Mononuclear cell (primary cell): ENCODE data around the gene IMMP2L. TPM values are rescaled to one million over a fixed set of nuclear protein-coding genes. Genes with fewer than 3 reads are reported as not detected.

Experiments
- H3K27me3 ChIP-seq: 2 replicates; pipeline ENCODE4 v1.6.0; 2011; ENCODE audit warnings: low read length, control low read depth; ENCODE audit not compliant: insufficient read depth
- H3K4me1 ChIP-seq: 2 replicates; pipeline ENCODE4 v1.5.1; 2011; ENCODE audit warnings: mild to moderate bottlenecking, low read length, control low read depth; ENCODE audit not compliant: insufficient read depth
- H3K4me3 ChIP-seq: 2 replicates; pipeline ENCODE4 v1.5.1; 2011; ENCODE audit warnings: mild to moderate bottlenecking, low read length, moderate library complexity
- H3K9me3 ChIP-seq: 2 replicates; pipeline ENCODE4 v1.5.1; 2011; ENCODE audit warnings: low read depth, mild to moderate bottlenecking, control low read depth, low read length
- total RNA-seq: library from RNA; depleted of rRNA; stranded (reverse); fragments of >200 nt; gene quantifications from one replicate; pipeline ENCODE4 v1.2.3, GENCODE V29; 2012

IMMP2L gene
- total RNA-seq, 1 donor: 14.6 TPM

DNA sequence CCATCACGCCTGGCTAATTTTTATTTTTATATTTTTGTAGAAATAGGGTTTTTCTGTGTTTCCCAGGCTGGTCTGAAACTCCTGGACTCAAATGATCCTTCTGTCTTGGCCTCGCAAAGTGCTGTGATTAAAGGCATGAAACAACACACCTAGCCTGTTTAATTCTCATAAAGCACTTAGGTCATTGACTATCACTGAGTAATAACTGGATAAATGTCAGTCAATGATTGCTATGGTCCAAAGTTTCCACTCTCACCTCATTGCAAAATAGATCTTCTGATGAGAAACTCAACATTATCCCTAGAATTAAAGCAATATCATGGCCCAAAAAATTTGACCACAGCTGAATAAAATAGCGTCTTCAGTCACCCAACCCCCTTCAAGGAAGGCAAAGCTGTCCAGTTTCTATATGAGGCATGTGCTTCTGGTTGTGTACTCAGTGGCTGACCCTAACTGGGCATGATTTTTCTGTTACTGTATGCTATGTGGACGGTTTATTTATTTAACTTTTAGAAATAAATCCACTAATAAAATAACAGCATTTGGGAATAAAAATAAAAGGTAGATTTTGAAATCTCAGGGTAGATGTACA, 557.9 kb downstream of the IMMP2L start:
- no peak overlapping the region for H3K4me3 ChIP-seq
- no peaks in the 10 kb centered on the region for H3K4me1 ChIP-seq
- H3K9me3 ChIP-seq: no peaks in the 10 kb centered on the region
- H3K27me3 ChIP-seq: no peaks in the 10 kb centered on the region

DNA sequence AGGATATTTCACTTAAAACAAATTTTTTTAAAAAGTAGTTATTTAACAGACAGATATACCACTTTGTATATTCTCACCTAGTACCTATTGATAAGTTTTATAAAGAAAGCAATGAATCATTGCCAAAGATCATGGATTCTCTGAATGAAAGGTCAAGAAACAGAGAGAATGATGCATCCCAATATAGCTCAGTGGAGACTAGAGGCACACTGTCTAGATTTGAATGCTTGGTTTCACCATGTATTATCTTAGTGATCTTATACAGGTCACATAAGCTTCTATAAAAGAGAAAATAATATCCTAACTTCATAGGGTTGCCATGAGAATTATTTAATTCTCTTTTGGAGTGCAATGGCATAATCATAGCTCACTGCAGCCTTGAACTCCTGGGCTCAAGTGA, 558.4 kb downstream of the IMMP2L start:
- no peak overlapping the region for H3K4me3 ChIP-seq
- no peaks in the 10 kb centered on the region for H3K27me3 ChIP-seq
- H3K4me1 ChIP-seq: no peaks in the 10 kb centered on the region
- no peaks in the 10 kb centered on the region for H3K9me3 ChIP-seq

DNA sequence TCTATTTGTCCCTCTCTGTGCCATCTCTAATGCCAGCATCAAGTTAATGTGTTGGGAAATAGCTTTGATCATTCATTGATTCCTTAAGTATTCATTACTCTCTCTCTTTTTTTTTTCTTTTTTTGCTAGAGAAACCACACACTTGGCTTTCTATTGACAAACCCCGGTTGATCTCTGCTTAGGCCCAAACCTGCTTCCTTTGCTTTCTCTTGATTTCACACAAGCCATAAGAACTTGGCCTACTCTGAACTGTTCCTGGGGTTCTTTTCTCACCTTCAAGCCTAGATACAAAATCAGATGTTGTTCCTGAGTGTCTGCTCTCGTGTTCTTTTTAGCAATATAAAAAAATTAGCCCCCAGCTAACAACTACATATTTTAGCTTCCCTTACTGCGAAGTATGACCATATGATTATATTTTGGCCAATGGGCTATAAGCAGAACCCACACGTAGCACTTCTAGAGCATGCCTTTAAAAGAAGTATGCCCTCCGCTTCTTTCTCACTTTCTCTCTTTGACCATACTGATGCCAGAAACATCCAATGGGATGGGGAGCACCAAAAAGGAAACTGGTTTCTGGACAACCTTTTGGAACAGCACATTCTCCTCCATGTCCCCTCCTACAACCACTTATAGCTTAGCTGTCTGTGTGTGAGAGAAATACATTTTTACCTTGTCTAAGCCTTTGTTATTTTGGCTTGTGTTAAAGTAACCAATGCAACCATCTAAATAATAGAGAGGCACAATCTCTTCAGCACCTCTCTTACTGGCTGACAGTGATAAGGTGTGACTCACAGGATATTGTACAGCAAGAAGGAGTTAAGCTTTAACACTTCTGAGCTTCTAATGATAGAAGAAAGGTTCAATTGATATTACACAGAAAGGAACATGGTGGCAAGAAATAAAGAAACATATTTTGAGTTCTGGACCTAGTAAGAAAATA, 568.0 kb downstream of the IMMP2L start:
- no peak overlapping the region for H3K4me3 ChIP-seq
- H3K4me1 ChIP-seq: no peaks in the 10 kb centered on the region
- H3K27me3 ChIP-seq: no peaks in the 10 kb centered on the region
- no peaks in the 10 kb centered on the region for H3K9me3 ChIP-seq

DNA sequence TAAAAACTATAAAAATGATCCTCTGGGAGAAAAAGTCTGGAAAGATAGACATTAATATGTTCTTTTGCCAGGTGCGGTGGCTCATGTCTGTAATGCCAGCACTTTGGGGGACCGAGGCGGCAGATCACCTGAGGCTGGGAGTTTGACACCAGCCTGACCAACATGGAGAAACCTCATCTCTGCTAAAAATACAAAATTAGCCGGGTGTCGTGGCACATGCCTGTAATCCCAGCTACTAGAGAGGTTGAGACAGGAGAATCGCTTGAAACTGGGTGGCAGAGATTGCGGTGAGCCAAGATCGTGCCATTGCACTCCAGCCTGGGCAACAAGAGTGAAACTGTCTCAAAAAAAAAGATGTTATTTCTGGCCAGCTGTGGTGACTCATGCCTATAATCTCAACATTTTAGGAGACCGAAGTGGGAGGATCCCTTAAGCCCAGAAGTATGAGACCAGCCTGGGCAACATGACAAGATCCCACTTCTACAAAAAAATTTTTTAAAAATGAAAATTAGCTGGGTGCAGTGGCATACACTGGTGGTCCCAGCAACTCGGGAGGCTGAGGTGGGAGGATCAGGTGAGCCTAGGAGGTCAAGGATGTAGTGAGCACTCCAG, 573.3 kb downstream of the IMMP2L start:
- Histone ChIP-seq H3K9me3 (no peaks in the 10 kb centered on the region), H3K4me1 (no peaks in the 10 kb centered on the region), H3K27me3 (no peaks in the 10 kb centered on the region), H3K4me3 (no peak overlapping the region)

DNA sequence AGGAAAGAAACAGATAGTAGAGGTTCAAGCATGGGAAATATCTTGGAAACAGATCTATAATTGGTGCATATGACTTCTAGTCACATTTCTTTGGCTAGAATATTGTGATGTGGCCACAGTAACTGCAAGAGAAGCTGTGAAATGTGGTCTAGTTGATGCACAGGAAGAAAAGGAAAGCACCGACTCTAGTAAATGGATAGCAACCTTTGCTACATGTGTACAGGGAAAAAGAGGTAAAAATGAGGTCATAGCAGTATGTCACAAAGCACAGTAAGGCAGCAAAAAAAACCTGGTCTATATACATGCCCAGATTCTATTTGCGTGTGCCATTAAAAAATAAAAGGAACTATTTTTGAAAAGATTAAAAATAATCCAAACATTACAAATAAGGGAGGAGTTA, 573.9 kb downstream of the IMMP2L start:
- H3K4me3 ChIP-seq: no peak overlapping the region
- H3K4me1 ChIP-seq: no peaks in the 10 kb centered on the region
- H3K27me3 ChIP-seq: no peaks in the 10 kb centered on the region
- no peaks in the 10 kb centered on the region for H3K9me3 ChIP-seq

DNA sequence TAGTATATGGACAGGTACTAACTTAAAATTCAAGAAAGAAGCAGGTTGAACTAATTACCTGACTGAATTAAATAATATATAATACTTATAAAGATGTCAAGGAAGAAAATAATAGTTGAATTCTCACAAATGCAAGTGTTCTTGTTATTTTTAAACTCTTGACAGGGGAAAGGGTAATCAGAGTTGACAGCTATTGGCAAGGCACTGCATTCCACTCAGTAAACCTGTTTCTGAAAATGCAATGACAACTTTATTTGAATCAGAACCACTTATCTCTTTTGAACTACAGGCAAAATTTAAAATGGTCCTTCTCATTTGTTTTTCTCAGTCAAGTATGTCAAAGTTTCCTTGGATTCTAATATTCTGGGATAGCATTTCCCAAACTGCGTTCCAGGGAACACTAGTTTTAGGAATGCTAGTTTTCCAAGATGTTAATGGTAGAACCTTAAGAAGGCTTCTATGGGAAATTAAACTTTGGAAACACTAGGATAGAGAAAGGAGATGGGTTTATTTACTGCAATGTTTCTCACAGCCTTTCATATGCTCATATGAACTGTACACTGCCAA, 575.1 kb downstream of the IMMP2L start:
- Histone ChIP-seq H3K9me3 (no peaks in the 10 kb centered on the region), H3K4me1 (no peaks in the 10 kb centered on the region), H3K4me3 (no peak overlapping the region), H3K27me3 (no peaks in the 10 kb centered on the region)

GRCh38 chr7:110983822-110984456, 578.4 kb downstream of the IMMP2L start:
- no peaks in the 10 kb centered on the region for H3K27me3 ChIP-seq
- no peak overlapping the region for H3K4me3 ChIP-seq
- no peaks in the 10 kb centered on the region for H3K9me3 ChIP-seq
- no peaks in the 10 kb centered on the region for H3K4me1 ChIP-seq

- no peaks in the 10 kb centered on the region for H3K4me1 ChIP-seq
- no peaks in the 10 kb centered on the region for H3K27me3 ChIP-seq
- no peaks in the 10 kb centered on the region for H3K9me3 ChIP-seq
- H3K4me3 ChIP-seq: no peak overlapping the region
Observed at GRCh38 chr7:110977127-110977737, 585.1 kb downstream of the IMMP2L start.

DNA sequence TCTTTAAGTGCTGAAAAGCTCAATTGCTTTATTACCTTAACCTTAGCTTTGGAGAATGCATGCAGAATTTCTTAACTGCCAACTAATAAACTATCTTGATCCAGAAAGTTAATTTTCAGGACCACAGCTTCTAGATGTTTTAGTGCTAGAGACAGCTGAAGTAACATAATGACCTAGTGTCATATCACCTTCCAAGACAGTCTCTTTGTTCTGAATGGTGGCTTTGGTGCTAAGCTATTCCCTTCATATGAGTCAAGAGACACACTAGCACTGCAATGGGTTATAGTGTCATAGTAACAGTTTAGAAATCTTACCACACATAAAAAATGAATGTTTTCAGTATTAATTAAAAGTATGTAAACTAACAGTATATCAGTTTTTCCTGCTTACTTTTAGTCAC, 586.8 kb downstream of the IMMP2L start:
- Histone ChIP-seq H3K9me3 (no peaks in the 10 kb centered on the region), H3K4me1 (no peaks in the 10 kb centered on the region), H3K4me3 (no peak overlapping the region), H3K27me3 (no peaks in the 10 kb centered on the region)

DNA sequence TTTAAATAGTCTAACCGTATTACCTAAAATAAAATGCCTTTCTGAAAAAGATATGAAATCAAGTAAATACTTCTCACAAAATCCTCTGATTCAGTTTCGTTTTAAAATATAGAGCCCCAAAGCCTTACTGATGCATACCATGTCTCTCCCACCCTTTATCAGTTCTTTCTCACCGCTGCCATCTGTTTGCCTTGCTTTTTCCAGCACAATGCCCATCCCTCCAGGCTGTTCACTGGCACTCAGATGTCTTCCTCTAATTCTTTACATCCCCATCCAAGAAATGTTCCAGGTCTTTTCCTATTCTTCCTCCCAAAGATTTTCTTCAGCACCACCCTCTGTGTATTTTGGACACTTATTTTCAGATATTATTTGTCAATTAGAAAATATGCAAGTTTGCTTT, 587.9 kb downstream of the IMMP2L start:
- H3K4me3 ChIP-seq: no peak overlapping the region
- no peaks in the 10 kb centered on the region for H3K9me3 ChIP-seq
- H3K4me1 ChIP-seq: no peaks in the 10 kb centered on the region
- H3K27me3 ChIP-seq: no peaks in the 10 kb centered on the region

DNA sequence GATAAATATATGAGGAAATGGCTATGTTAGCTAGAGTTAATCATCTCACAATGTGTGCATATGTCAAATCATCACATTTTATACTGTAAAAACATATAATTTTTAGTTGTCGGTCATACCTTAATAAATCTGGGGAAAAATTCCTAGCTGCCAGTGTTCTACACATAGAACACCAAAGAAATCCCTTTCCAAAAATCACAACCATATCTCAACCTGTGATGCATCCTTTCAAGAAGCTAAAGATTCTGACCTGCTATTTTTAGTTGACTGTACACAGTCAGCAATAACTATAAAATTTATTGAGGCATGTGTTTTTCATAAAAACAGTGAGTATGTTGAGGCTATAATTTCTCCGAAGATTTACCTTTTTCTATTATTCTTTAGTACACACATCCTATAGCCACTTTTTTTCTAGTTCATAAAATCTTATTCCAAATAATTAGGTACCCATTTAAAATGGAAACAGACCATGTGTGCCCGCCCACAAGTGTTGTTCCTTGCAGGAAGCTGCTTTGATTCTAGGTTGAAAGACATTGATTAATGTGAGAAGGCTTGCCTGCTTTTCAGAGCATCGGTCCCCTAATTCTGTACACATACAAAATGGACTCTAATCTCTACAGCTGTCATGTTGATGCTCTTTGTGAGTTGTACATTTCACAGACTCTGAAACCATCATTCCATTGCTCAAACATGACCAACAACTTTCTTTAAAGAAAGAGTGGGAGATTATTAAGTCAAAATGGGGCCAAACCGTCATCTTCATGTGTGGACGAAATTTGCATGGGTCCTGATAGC, 588.9 kb downstream of the IMMP2L start:
- Histone ChIP-seq H3K4me3 (no peak overlapping the region), H3K9me3 (no peaks in the 10 kb centered on the region), H3K4me1 (no peaks in the 10 kb centered on the region), H3K27me3 (no peaks in the 10 kb centered on the region)

DNA sequence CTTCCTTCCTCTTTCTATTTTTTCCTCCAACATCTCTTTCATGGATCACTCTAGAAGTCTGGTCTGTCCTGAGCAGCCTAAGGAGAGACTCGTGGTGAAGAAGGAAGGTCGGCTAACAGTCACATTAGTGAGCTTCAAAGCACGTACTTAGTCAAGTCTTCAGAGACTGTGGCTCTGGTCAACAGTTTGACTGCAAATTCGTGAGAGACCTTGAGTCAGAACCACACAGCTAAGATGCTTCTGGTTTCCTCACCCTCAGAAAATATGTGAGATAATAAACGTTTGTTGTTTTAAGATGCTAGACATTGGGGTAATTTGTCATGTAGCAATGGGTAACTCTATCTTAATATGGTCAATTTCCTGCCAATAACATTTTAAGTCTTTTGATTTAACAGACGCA, 597.5 kb downstream of the IMMP2L start:
- H3K4me3 ChIP-seq: no peak overlapping the region
- no peaks in the 10 kb centered on the region for H3K4me1 ChIP-seq
- H3K9me3 ChIP-seq: no peaks in the 10 kb centered on the region
- H3K27me3 ChIP-seq: no peaks in the 10 kb centered on the region

GRCh38 chr7:110962826-110963225, 599.5 kb downstream of the IMMP2L start:
- H3K4me3 ChIP-seq: no peak overlapping the region
- H3K4me1 ChIP-seq: no peaks in the 10 kb centered on the region
- H3K9me3 ChIP-seq: no peaks in the 10 kb centered on the region
- H3K27me3 ChIP-seq: no peaks in the 10 kb centered on the region

- H3K9me3 ChIP-seq: no peaks in the 10 kb centered on the region
- no peaks in the 10 kb centered on the region for H3K27me3 ChIP-seq
- H3K4me3 ChIP-seq: no peak overlapping the region
- no peaks in the 10 kb centered on the region for H3K4me1 ChIP-seq
Observed at GRCh38 chr7:110962374-110962773, 599.9 kb downstream of the IMMP2L start.
